BJ (cell line): Measurements from ENCODE around the gene SUPT3H. TPM values are rescaled to one million over a fixed set of nuclear protein-coding genes. Genes with fewer than 3 reads are reported as not detected.

Source experiments
- CTCF ChIA-PET: fragments of 350-600 bp; formaldehyde crosslinking; extraction: SDS; loops from one replicate; lab custom pipeline; 2021; ENCODE audit warnings: antibody characterized with exemption, inconsistent platforms; lab: Yijun Ruan, JAX
- POLR2A ChIA-PET: fragments of 300-600 bp; sonication (Branson Sonifier 250); formaldehyde crosslinking; extraction: SDS; loops from one replicate; lab custom pipeline; 2021; ENCODE audit warnings: antibody characterized with exemption; lab: Charles Lee
- DNase-seq: peaks from one replicate; pipeline ENCODE4 v3.0.0-alpha.2; 2011; ENCODE audit warnings: low read depth
- H3K27me3 ChIP-seq: 2 replicates; pipeline ENCODE4 v1.6.0; 2011; ENCODE audit warnings: low read length; ENCODE audit not compliant: control insufficient read depth, insufficient read depth
- H3K36me3 ChIP-seq: 2 replicates; pipeline ENCODE4 v1.5.1; 2011; ENCODE audit warnings: low read length; ENCODE audit not compliant: control insufficient read depth, insufficient read depth
- H3K4me3 ChIP-seq: 2 replicates; pipeline ENCODE4 v1.5.1; 2011; ENCODE audit warnings: low read depth, mild to moderate bottlenecking, control low read depth, low read length
- CTCF ChIP-seq: IDR thresholded peaks from 2 replicates; pipeline ENCODE4 v1.5.1; 2011; ENCODE audit warnings: low read depth, mild to moderate bottlenecking, control low read depth, inconsistent platforms, low read length, moderate library complexity; ENCODE audit not compliant: insufficient read depth
- polyA plus RNA-seq: library from polyadenylated mRNA; depleted of rRNA; stranded (reverse); fragments of >200 nt; gene quantifications from 2 replicates; pipeline ENCODE4 v1.2.3, GENCODE V29; 2011

Gene SUPT3H
- polyA plus RNA-seq, 1 experiment: 7.8 TPM

- TF ChIP-seq CTCF: no peak
- no peak overlapping the region for H3K4me3 ChIP-seq
- H3K36me3 ChIP-seq: no peaks in the 10 kb centered on the region
- ChIA-PET CTCF (no interaction called here), POLR2A (no interaction called here)
- no peak for DNase-seq
- H3K27me3 ChIP-seq: no peaks in the 10 kb centered on the region
Measured at GRCh38 chr6:44943541-44943940, 434.2 kb downstream of the SUPT3H start.

DNA sequence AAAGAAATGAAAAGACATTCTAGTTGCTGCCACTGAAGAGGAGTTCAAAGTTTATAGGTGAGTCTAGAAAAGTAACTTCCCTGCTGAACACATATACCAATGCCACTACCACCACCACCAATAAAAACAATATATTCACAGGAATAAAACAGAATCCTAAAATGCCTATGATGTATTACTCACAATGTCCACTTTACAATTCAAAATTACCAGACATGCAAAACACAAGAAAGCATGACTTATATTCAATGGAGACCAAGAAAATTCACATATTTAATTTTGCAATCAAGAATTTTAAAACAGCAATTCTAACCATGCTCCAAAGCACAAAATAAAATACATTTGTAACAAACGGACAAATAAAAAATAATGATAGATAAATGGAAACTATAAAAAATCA, 434.9 kb downstream of the SUPT3H start:
- Histone ChIP-seq H3K27me3 (no peaks in the 10 kb centered on the region), H3K36me3 (no peaks in the 10 kb centered on the region), H3K4me3 (no peak overlapping the region)
- no peak for DNase-seq
- CTCF ChIA-PET: no interaction called here
- POLR2A ChIA-PET: no interaction called here
- TF ChIP-seq CTCF: no peak

- TF ChIP-seq CTCF: no peak
- Histone ChIP-seq H3K4me3 (no peak overlapping the region), H3K27me3 (no peaks in the 10 kb centered on the region), H3K36me3 (no peaks in the 10 kb centered on the region)
- ChIA-PET CTCF (no interaction called here), POLR2A (no interaction called here)
- DNase-seq: no peak
Measured at GRCh38 chr6:44942201-44942600, 435.5 kb downstream of the SUPT3H start.

DNA sequence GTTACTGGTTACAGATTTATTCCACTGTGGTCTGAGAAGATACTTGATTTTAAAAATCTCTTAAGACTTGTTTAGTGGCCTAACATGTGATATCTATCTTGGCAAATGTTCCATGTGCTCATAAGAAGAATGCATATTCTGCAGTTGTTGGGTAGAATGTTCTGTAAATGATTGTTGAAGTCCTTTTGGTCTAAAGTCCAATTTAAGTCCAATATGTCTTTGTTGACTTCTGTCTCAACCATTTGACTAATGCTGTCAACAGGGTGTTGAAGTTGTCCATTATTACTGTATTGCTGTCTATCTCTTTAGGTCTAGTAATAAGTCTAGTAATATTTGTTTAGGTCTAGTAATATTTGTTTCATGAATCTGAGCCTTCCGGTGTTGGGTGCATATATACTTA, 437.4 kb downstream of the SUPT3H start:
- no peak for DNase-seq
- POLR2A ChIA-PET: no interaction called here
- Histone ChIP-seq H3K36me3 (no peaks in the 10 kb centered on the region), H3K27me3 (no peaks in the 10 kb centered on the region), H3K4me3 (no peak overlapping the region)
- CTCF ChIA-PET: no interaction called here
- no peak for TF ChIP-seq CTCF

DNA sequence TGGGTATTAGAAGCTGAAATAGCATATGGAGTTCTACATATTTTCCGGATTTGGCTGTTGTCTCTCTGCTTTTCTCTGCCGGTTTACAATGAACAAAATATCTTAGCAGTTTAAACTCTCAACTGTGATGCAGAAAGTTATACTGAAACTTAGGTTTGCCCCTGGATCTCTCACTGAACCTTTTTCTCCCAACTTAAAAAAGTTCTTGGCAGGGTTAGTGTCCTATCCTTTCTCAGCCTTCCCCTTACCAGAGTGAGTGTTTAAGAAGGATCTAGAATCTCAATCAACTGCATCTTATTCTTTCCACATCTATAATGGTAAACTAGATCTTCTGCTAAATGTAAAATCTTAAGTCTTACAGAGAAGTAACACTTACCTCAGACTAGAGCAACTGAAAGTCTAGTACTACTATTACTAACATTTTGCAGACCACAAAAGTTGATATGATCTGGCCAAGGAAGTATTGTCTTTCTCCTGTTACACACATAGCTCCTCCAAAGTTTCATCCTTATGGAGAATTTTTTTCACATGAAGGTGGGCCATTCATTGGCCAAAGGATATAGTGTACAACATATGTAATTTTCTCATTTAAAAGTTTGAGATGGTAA, 441.9 kb downstream of the SUPT3H start:
- ChIA-PET POLR2A (no interaction called here), CTCF (interaction anchor here (1.4 kb wide), 1 partner anchor 18 kb away, joined by 3 read pairs; no protein-coding TSS in a partner anchor)
- Histone ChIP-seq H3K36me3 (no peaks in the 10 kb centered on the region), H3K27me3 (no peaks in the 10 kb centered on the region), H3K4me3 (no peak overlapping the region)
- DNase-seq: no peak
- TF ChIP-seq CTCF: no peak
